Gastroesophageal sphincter (tissue), 4 donors: Measurements from ENCODE around the gene PTPRD. TPM values are rescaled to one million over a fixed set of nuclear protein-coding genes. Genes with fewer than 3 reads are reported as not detected.

ENCODE experiments used
- ATAC-seq: fragments of 150-250 bp; one replicate; pipeline ENCODE4 v1.9.1; 2016; ENCODE audit warnings: mild to moderate bottlenecking, moderate library complexity
- H3K27ac ChIP-seq, 4 donors: fragments of 200-600 bp; sonication (generic) in 3 of 4; 1 replicate in 3 of 4; 2 replicates in 1 of 4; pipeline ENCODE4 v1.5.1; 2016 to 2019
- H3K27me3 ChIP-seq: fragments of 200-600 bp; sonication (generic); one replicate; pipeline ENCODE4 v1.5.1; 2019
- H3K36me3 ChIP-seq, 2 donors: fragments of 200-600 bp; sonication (generic); one replicate each; pipeline ENCODE4 v1.5.1; 2019; ENCODE audit warnings: control low read depth in 1 of 2
- H3K4me1 ChIP-seq, 3 donors: fragments of 200-600 bp; sonication (generic); 1 replicate in 2 of 3; 2 replicates in 1 of 3; pipeline ENCODE4 v1.5.1; 2016 to 2019; ENCODE audit warnings: control low read depth in 2 of 3
- H3K4me3 ChIP-seq, 2 donors: fragments of 200-600 bp; sonication (generic); one replicate each; pipeline ENCODE4 v1.5.1; 2019; ENCODE audit warnings: mild to moderate bottlenecking in 1 of 2, moderate library complexity in 1 of 2
- H3K9me3 ChIP-seq, 3 donors: fragments of 200-600 bp; sonication (generic); one replicate each; pipeline ENCODE4 v1.5.1; 2017 to 2019; ENCODE audit warnings: control low read depth in 2 of 3
- EP300 ChIP-seq: sonication (generic); formaldehyde crosslinking; IDR thresholded peaks from one replicate; pipeline ENCODE4 v1.6.1; 2017; ENCODE audit warnings: antibody characterized with exemption, mild to moderate bottlenecking
- POLR2A ChIP-seq, 2 donors: fragments of 450-650 bp; IDR thresholded peaks; one replicate each; pipeline ENCODE4 v1.6.1; 2017; ENCODE audit warnings: antibody characterized with exemption in 2 of 2, mild to moderate bottlenecking in 2 of 2, moderate library complexity in 1 of 2
- POLR2AphosphoS5 ChIP-seq: sonication (generic); formaldehyde crosslinking; IDR thresholded peaks from one replicate; pipeline ENCODE4 v1.6.1; 2017; ENCODE audit warnings: antibody characterized with exemption
- WGBS, 2 donors: methylation state at CpG; one replicate each; pipeline ENCODE4 v1.1.5; 2018; ENCODE audit warnings: low coverage in 1 of 2; 5-methylcytosine and 5-hydroxymethylcytosine counted together
- total RNA-seq, 4 donors: library from RNA; depleted of rRNA; stranded (reverse); fragments of >200 nt; gene quantifications; one replicate each; pipeline ENCODE4 v1.1.0, GENCODE V29; 2016
- TF ChIP-seq, protein P1 (sequence below), 4 experiments: fragments of 200-600 bp in 2 of 4; fragments of 450-650 bp in 2 of 4; sonication (generic) in 1 of 4; IDR thresholded peaks; one replicate each; pipeline ENCODE4 v1.5.1; 2017 to 2019; ENCODE audit warnings: antibody characterized with exemption in 4 of 4, mild to moderate bottlenecking in 2 of 4, moderate library complexity in 2 of 4

Gene PTPRD
- total RNA-seq, 4 donors from 2014 or later = 3.5 to 53.9 (median 15.8) TPM

DNA sequence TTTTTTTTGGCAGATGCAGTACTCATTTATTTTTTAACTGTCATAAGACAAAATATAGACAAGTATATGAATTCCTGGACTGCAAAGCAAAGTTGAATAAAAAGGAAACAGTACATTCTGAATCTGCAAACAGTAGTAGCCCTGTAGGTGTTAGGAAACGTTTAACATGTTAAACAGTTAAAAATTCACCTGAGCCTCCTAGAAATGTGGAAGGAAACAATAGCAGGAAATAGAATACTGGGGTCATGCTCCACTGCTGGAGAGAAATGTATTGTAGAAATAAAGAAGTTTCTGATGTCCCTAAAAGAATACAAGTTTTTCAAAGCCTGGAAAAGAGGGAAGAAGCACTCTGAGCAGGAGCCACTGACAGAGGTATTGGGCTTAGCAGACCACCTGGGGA is 866.0 kb downstream of the PTPRD start:
- Histone ChIP-seq H3K27ac (peak overlapping the region in 1 of 4 donors; percentile 20), H3K9me3 (no peaks in the 10 kb centered on the region), H3K4me1 (peaks cover 0 to 52% (median 6%) of the 10 kb centered on the region in 3 donors), H3K36me3 (no peaks in the 10 kb centered on the region), H3K4me3 (no peak overlapping the region), H3K27me3 (no peaks in the 10 kb centered on the region)
- no peak for ATAC-seq
- 25 to 33% methylated on average over 1 of the region's 1 CpG for WGBS, 2 donors
- TF ChIP-seq EP300 = no peak
- TF ChIP-seq, protein P1, sequence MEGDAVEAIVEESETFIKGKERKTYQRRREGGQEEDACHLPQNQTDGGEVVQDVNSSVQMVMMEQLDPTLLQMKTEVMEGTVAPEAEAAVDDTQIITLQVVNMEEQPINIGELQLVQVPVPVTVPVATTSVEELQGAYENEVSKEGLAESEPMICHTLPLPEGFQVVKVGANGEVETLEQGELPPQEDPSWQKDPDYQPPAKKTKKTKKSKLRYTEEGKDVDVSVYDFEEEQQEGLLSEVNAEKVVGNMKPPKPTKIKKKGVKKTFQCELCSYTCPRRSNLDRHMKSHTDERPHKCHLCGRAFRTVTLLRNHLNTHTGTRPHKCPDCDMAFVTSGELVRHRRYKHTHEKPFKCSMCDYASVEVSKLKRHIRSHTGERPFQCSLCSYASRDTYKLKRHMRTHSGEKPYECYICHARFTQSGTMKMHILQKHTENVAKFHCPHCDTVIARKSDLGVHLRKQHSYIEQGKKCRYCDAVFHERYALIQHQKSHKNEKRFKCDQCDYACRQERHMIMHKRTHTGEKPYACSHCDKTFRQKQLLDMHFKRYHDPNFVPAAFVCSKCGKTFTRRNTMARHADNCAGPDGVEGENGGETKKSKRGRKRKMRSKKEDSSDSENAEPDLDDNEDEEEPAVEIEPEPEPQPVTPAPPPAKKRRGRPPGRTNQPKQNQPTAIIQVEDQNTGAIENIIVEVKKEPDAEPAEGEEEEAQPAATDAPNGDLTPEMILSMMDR (IDR thresholded peaks at IDR 0.05) = no peak
- no peak for TF ChIP-seq POLR2A (IDR thresholded peaks at IDR 0.05)
- no peak for TF ChIP-seq POLR2AphosphoS5

DNA sequence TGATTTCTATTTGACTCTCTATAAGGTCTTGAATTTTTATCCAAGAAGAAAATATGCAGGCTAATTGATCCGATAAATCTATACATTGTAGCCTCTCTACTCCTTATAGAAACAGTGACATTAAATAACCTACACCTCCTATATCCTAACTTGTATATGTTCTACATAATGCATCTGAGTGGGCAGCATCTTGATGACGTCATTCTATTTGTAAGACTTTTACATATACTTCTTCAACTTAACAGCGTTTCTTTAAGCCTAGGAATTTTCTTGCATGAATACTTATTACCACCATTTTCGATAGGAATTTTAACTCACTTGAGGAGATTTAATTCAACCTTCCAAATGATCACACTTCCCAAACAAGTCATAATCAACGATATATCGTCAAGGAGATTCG is 869.0 kb downstream of the PTPRD start:
- no peaks in the 10 kb centered on the region for H3K9me3 ChIP-seq
- H3K4me3 ChIP-seq = no peak overlapping the region
- H3K27me3 ChIP-seq = no peaks in the 10 kb centered on the region
- no peak for ATAC-seq
- H3K36me3 ChIP-seq = no peaks in the 10 kb centered on the region
- WGBS, 2 donors = 80 to 82% methylated on average over 6 to 7 of the region's 7 CpGs
- peaks cover 0 to 32% (median 0%) of the 10 kb centered on the region in 3 donors for H3K4me1 ChIP-seq
- TF ChIP-seq, protein P1 (IDR thresholded peaks at IDR 0.05) = no peak
- TF ChIP-seq POLR2A (IDR thresholded peaks at IDR 0.05) = no peak
- no peak for TF ChIP-seq POLR2AphosphoS5
- TF ChIP-seq EP300 = no peak
- H3K27ac ChIP-seq = no peak overlapping the region

DNA sequence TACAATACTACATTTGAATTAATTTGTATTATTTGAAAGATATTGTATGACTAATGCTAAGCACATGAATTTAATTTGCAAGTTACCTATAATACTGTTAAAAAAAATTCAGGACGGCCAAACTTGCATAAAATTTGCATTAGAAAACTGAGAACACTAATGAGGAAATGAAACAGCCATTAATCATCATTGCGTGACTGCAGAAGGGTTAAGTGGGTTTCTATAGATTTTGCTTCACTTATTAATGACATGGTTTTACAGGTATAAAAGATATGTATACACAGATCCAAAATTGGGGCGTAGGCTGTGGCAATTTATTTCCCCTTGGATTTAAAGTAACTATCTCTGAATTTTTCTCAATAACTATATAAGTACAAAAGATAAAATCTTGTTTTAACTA is 882.6 kb downstream of the PTPRD start:
- no peak for ATAC-seq
- Histone ChIP-seq H3K27ac (no peak overlapping the region), H3K9me3 (no peaks in the 10 kb centered on the region), H3K36me3 (no peaks in the 10 kb centered on the region), H3K27me3 (no peaks in the 10 kb centered on the region), H3K4me1 (no peaks in the 10 kb centered on the region), H3K4me3 (no peak overlapping the region)
- WGBS, 2 donors = 39 to 65% methylated on average over 3 of the region's 3 CpGs
- TF ChIP-seq, protein P1 (IDR thresholded peaks at IDR 0.05) = no peak
- TF ChIP-seq EP300 = no peak
- TF ChIP-seq POLR2AphosphoS5 = no peak
- no peak for TF ChIP-seq POLR2A (IDR thresholded peaks at IDR 0.05)

DNA sequence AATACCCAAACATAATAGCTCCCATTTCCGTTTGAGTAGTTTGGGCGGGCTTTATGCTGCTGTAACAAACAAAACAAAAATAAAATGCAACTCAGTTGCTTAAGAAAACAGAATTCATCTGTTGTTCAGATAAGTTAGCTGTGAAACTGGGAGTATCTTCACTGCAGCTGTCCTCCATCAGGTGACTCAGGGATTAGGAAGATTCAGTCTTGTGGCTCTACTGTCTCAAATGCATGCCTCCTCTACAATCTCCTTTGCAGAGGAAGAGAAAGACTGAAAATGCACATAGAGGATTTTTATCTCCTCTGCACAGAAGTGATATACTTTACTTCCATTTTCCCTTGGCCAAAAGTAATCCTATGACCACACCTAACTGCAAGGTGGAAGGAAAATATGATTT is 883.7 kb downstream of the PTPRD start:
- H3K36me3 ChIP-seq = no peaks in the 10 kb centered on the region
- H3K4me1 ChIP-seq = no peaks in the 10 kb centered on the region
- H3K9me3 ChIP-seq = no peaks in the 10 kb centered on the region
- no peak overlapping the region for H3K27ac ChIP-seq
- ATAC-seq = no peak
- no peak overlapping the region for H3K4me3 ChIP-seq
- WGBS, 2 donors = 78 to 100% methylated on average over 2 of the region's 2 CpGs
- TF ChIP-seq POLR2AphosphoS5 (no peak), EP300 (no peak), POLR2A (IDR thresholded peaks at IDR 0.05) (no peak)
- TF ChIP-seq, protein P1 (IDR thresholded peaks at IDR 0.05) = no peak
- H3K27me3 ChIP-seq = no peaks in the 10 kb centered on the region

DNA sequence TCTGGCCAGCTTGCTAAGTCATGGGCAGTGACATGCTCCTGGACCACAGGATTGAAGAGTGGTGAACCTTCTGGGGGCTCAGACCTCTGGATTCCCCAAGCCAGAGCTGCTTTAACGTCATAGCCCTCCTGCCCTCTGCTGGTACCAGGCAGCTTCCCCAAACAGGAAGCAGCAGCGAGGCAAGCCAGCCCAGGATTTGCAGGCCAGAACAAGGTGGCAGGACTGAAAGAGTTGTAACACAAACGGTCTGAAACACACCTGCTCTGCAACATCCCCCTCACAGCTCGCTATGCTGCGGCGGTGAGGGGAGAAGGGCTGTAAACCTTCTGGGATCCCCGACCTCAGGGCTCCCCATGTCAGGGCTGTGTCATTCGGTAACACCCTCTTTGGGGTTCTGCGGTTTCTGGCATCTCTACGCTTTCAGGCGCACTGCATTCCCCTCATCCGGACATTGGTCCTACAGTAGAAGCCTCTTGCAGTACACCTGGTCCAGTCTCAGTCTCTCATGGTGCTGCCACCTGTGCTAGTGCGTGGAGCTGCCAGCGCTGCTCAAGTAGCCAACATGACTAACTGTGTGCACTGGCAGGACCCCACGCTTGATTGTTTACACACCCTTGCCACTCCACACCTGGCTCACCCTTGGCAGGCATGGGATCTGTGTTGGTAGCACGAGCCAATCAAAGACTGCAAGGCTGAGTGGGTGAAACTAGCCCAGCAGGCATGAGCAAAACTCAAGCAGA is 893.3 kb downstream of the PTPRD start:
- ATAC-seq = no peak
- Histone ChIP-seq H3K9me3 (peaks cover 0 to 12% (median 0%) of the 10 kb centered on the region in 3 donors), H3K27ac (no peak overlapping the region), H3K4me3 (no peak overlapping the region), H3K4me1 (no peaks in the 10 kb centered on the region), H3K27me3 (no peaks in the 10 kb centered on the region), H3K36me3 (no peaks in the 10 kb centered on the region)
- WGBS, 2 donors = 82 to 95% methylated on average over 4 to 6 of the region's 16 CpGs
- TF ChIP-seq EP300 = no peak
- TF ChIP-seq, protein P1 (IDR thresholded peaks at IDR 0.05) = no peak
- no peak for TF ChIP-seq POLR2AphosphoS5
- TF ChIP-seq POLR2A (IDR thresholded peaks at IDR 0.05) = no peak
